ENCODE measurements around the gene A3GALT2.

Gene A3GALT2

DNA sequence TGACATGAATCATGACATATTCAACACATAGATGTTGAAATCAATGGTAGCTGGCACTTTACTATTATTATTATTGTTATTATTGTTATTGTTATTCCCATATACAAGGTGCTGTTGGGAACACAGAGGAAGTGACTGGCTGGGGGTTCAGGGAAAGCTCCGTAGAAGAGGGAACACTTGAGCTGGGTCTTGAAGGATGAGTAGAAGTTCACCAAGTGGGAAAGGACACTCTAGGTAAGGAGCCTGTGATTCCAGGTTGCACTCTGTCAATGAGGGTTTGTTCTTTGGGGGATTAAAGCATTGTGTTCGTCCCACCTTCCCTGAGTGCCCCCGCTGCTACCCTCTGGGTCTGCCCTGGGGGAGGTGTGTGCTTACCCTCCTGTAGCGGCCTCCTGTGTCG lies 50.5 kb downstream of the A3GALT2 start:
- H3K4me1 ChIP-seq (ENCODE audit: control insufficient read depth, insufficient read depth, low read length, poor library complexity, severe bottlenecking): peaks cover 32% of the 10 kb centered on the region
- 90 to 94% methylated on average over 5 of the region's 5 CpGs for whole genome bisulfite sequencing, 2 experiments (ENCODE audit: insufficient coverage in 2 of 2)
- peaks cover 42% of the 10 kb centered on the region for H3K36me3 ChIP-seq (ENCODE audit: control insufficient read depth, insufficient read depth, low read length)
- no peaks in the 10 kb centered on the region for H3K9me3 ChIP-seq (ENCODE audit: control insufficient read depth, low read length)
- no peak overlapping the region for H3K4me3 ChIP-seq (ENCODE audit: extremely low read depth, insufficient read depth, low read length, poor library complexity, severe bottlenecking)
- no peak overlapping the region for H3K27ac ChIP-seq (ENCODE audit: low read depth, low read length, severe bottlenecking)

DNA sequence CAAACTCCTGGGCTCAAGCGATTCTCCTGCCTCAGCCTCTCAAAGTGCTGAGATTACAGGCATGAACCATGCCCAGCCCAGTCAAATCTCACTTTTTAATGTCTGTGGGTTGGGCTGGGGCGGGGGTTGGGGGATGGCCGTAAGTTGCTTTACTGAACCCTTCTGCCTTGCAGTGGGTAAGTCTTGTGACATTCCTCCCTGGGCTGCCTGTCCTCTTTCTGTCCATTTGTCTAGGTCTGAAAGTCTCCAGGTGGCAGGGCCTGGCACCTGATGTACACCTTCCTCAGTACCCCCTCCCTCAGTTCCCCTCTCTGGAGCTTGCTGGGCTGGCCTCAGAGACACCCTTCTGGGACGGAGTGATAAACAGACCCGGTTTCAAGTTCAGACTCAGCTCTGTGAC lies 51.3 kb downstream of the A3GALT2 start:
- Histone ChIP-seq H3K36me3 (ENCODE audit: control insufficient read depth, insufficient read depth, low read length) (peaks cover 38% of the 10 kb centered on the region), H3K9me3 (ENCODE audit: control insufficient read depth, low read length) (no peaks in the 10 kb centered on the region), H3K4me1 (ENCODE audit: control insufficient read depth, insufficient read depth, low read length, poor library complexity, severe bottlenecking) (peaks cover 32% of the 10 kb centered on the region), H3K27ac (ENCODE audit: low read depth, low read length, severe bottlenecking) (no peak overlapping the region), H3K4me3 (ENCODE audit: extremely low read depth, insufficient read depth, low read length, poor library complexity, severe bottlenecking) (no peak overlapping the region)
- WGBS, 2 experiments (ENCODE audit: insufficient coverage in 2 of 2): 68 to 90% methylated on average over 3 to 4 of the region's 5 CpGs

DNA sequence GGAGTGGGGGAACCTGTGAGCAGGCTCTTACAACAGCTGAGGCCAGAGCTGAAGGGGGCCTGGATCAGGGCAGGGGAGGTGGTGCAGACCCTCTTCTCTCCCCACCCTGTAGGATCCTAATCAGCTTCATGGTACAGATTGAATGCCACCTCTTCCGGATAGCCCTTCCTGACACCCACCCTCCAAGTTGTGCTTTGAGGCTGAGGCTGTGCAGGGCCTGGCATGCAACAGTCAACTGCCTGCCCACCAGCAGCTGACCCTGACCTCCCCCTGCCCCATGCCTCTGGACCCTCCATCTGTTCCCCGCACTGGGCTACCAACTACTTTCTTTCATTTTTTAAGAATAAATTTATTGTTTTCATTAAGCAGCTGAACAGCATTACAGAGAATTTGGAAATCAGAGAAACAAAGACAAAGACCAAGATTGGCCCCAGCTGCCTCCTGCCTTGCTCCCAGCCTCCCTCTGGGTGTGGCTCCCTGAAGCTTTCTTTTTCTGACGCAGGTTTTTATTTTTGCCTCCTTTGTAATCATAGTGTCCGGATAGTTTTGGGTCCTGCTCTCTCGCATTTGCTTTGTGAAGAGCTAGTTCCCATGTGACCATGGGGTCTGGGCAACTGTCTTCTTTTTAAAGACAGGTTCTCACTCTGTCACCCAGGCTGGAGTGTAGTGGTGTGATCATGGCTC lies 51.8 kb downstream of the A3GALT2 start:
- Histone ChIP-seq H3K4me3 (ENCODE audit: extremely low read depth, insufficient read depth, low read length, poor library complexity, severe bottlenecking) (no peak overlapping the region), H3K27ac (ENCODE audit: low read depth, low read length, severe bottlenecking) (no peak overlapping the region), H3K4me1 (ENCODE audit: control insufficient read depth, insufficient read depth, low read length, poor library complexity, severe bottlenecking) (peaks cover 32% of the 10 kb centered on the region), H3K9me3 (ENCODE audit: control insufficient read depth, low read length) (no peaks in the 10 kb centered on the region), H3K36me3 (ENCODE audit: control insufficient read depth, insufficient read depth, low read length) (peaks cover 35% of the 10 kb centered on the region)
- 79 to 98% methylated on average over 3 to 4 of the region's 5 CpGs for WGBS, 2 experiments (ENCODE audit: insufficient coverage in 2 of 2)

DNA sequence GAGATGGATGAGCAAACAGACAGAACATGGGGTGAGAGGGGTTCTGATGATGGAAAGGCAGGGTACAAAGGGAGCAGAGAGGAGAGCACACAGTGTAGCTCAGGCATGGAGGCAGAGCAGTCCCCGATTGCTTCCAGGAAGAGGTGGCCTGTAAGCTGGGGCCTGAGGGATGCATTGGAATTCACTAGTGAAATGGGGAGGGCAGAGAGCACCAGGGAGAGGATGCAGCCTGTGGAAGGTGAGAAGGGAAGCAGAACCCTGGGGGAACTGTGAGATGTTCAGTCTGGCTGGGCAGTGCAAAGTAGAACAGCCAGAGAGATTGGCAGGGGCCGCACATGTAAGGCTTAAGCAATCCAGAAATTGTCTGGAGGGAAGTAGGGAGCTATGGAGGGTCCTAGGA lies 52.4 kb downstream of the A3GALT2 start:
- Histone ChIP-seq H3K27ac (ENCODE audit: low read depth, low read length, severe bottlenecking) (peak overlapping the region; percentile 25), H3K4me3 (ENCODE audit: extremely low read depth, insufficient read depth, low read length, poor library complexity, severe bottlenecking) (no peak overlapping the region), H3K9me3 (ENCODE audit: control insufficient read depth, low read length) (no peaks in the 10 kb centered on the region), H3K36me3 (ENCODE audit: control insufficient read depth, insufficient read depth, low read length) (peaks cover 29% of the 10 kb centered on the region), H3K4me1 (ENCODE audit: control insufficient read depth, insufficient read depth, low read length, poor library complexity, severe bottlenecking) (peaks cover 32% of the 10 kb centered on the region)
- 94 to 96% methylated on average over 2 of the region's 2 CpGs for WGBS, 2 experiments (ENCODE audit: insufficient coverage in 2 of 2)

DNA sequence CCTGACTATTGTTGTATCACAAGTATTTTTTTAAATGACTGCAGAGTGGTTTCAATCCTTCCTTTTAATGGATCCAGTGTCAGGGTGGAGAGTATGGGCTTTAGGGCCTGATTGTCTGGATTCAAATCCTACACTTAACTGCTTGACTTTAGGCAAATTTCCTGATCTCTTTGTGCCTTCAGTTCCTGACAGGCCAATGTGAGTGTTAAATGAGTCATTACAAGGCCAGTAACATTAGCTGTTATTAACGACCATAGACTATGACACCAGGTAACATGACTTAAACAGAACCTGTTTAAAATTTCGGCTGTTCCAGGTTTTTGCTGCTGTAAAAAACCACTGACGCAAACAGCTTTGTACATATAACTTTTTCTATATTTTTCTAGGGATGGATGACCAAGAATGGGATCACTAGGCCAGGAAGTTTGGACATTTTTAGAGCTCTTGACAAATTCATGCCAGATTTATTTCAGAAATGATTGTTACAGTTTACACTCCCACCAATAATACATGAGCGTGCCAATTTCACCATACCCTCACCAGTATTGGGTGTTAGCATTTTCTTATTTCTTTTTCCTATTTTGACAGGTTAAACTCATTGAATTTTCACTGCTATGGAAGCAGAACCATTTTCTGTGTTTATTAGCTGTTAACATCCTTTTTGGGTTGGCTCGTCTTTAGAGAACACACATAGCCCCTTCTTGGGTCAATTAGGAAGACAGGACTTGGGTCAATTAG lies 53.3 kb downstream of the A3GALT2 start:
- Histone ChIP-seq H3K4me1 (ENCODE audit: control insufficient read depth, insufficient read depth, low read length, poor library complexity, severe bottlenecking) (peaks cover 32% of the 10 kb centered on the region), H3K27ac (ENCODE audit: low read depth, low read length, severe bottlenecking) (peak overlapping the region; percentile 25), H3K9me3 (ENCODE audit: control insufficient read depth, low read length) (no peaks in the 10 kb centered on the region), H3K36me3 (ENCODE audit: control insufficient read depth, insufficient read depth, low read length) (peaks cover 25% of the 10 kb centered on the region), H3K4me3 (ENCODE audit: extremely low read depth, insufficient read depth, low read length, poor library complexity, severe bottlenecking) (no peak overlapping the region)
- 59 to 100% methylated on average over 2 of the region's 5 CpGs for WGBS, 2 experiments (ENCODE audit: insufficient coverage in 2 of 2)

DNA sequence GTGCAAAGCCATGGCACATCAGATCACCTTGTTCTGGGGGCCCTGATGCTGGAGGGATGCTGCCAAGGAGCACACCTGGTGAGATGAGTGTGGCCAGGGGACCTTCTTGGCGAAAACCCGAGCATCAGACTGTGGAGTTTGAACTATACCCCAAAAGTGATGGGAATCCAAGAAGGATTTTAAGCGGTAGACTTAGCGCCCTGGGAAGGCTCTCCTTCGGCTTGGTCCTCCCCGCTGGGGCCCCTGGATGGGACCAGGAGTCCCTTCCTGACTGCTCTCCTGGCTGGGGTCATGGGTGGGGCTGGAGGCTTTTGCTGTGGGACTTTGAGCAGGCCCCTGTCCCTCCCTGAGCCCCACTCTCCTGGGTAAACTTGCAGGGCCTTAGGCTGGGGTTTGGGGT lies 54.1 kb downstream of the A3GALT2 start:
- Histone ChIP-seq H3K4me3 (ENCODE audit: extremely low read depth, insufficient read depth, low read length, poor library complexity, severe bottlenecking) (no peak overlapping the region), H3K9me3 (ENCODE audit: control insufficient read depth, low read length) (no peaks in the 10 kb centered on the region), H3K4me1 (ENCODE audit: control insufficient read depth, insufficient read depth, low read length, poor library complexity, severe bottlenecking) (peaks cover 28% of the 10 kb centered on the region), H3K36me3 (ENCODE audit: control insufficient read depth, insufficient read depth, low read length) (peaks cover 25% of the 10 kb centered on the region), H3K27ac (ENCODE audit: low read depth, low read length, severe bottlenecking) (no peak overlapping the region)
- WGBS, 2 experiments (ENCODE audit: insufficient coverage in 2 of 2): 92 to 96% methylated on average over 4 to 5 of the region's 6 CpGs

DNA sequence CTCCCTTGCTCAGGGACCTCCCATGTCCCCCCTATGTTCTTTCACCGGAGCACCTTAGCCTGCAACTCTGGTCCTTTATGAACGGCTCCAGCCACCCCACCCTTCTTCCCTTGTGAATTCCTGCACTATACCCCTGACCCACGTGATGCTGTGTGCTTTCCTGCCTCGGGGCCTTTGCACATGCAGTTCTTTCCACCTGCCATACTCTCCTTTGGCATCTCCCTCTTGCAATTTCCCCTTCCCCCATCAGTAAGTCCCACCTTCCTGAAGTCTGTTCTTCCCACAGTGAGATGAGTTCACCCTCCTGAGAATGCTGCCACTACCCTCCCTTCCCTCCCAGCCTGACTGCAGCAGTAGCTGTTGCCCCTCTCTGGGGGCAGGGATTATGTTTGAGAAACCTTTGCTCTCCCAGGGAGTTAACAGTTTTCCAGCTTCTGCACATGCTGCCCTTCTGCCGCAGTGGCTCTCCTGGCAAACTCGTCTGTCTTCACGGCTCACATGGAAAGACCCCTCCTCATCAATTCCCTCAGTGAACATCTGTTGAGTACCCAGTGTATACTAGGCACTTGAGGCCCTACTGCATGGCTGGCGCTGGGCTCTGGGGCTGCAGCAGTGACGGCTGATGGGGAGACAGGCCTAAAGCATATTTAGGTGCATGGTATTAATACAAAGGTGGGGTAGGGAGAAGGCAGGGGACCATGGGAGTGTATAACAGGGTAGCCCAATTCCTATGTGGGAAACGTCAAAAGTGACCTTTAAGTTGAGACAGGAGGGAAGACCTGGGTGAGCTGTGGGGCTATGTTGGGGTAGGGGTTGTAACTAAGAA lies 54.9 kb downstream of the A3GALT2 start:
- Histone ChIP-seq H3K4me3 (ENCODE audit: extremely low read depth, insufficient read depth, low read length, poor library complexity, severe bottlenecking) (no peak overlapping the region), H3K9me3 (ENCODE audit: control insufficient read depth, low read length) (no peaks in the 10 kb centered on the region), H3K36me3 (ENCODE audit: control insufficient read depth, insufficient read depth, low read length) (peaks cover 25% of the 10 kb centered on the region), H3K4me1 (ENCODE audit: control insufficient read depth, insufficient read depth, low read length, poor library complexity, severe bottlenecking) (peaks cover 28% of the 10 kb centered on the region), H3K27ac (ENCODE audit: low read depth, low read length, severe bottlenecking) (no peak overlapping the region)
- WGBS, 2 experiments (ENCODE audit: insufficient coverage in 2 of 2): 94 to 96% methylated on average over 10 of the region's 10 CpGs

DNA sequence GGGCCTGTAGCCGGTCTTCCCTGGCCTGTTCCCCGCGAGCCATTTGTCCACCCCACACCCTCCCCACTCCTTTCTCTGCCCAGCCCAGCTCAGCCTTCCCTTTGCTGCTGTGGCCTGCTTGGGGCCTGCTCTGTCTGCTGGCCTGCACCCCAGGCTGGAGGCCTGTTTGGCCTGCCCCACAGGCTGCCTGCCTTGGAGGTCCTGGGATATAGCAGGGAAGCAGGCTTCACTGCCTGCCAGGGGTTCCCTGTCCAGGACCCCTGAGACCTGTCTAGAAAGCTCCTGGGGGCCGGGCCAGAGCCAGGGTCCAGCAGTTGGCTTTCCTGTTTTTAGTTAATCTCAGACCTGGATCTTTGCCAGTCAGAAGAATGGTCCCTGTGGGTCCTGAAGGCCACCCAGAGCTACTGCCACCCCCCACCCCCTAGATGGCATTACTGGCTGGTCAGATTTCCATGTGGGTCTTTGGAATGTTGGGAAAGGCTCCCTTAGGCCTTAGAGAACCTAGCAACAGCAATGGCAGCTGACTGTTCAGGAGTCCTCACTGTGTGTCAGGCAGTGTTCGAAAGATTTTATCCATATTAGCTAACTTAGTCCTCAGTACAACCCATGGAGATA lies 56.9 kb downstream of the A3GALT2 start:
- Histone ChIP-seq H3K9me3 (ENCODE audit: control insufficient read depth, low read length) (no peaks in the 10 kb centered on the region), H3K36me3 (ENCODE audit: control insufficient read depth, insufficient read depth, low read length) (peaks cover 21% of the 10 kb centered on the region), H3K4me3 (ENCODE audit: extremely low read depth, insufficient read depth, low read length, poor library complexity, severe bottlenecking) (no peak overlapping the region), H3K4me1 (ENCODE audit: control insufficient read depth, insufficient read depth, low read length, poor library complexity, severe bottlenecking) (peaks cover 31% of the 10 kb centered on the region), H3K27ac (ENCODE audit: low read depth, low read length, severe bottlenecking) (no peak overlapping the region)
- WGBS, 2 experiments (ENCODE audit: insufficient coverage in 2 of 2): 95 to 100% methylated on average over 1 to 3 of the region's 5 CpGs

DNA sequence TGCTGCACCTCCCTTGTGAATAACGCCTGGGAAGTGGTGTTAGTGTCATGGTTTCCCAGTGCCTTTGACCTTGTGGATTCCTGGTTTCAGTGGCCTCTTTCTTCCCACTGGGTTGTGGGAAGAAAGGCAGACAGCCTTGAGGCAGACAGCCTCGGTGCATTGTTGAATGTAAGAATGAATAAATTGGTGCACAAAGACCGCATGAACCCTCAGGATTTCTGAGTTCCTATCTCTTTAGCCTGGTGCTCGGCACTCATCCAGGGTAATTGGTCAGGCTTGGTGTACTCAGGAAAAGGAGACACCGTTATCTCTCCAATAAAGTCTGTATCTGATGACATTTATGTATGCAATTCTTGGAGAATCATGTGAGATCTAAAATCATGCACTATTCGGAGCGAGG lies 59.6 kb downstream of the A3GALT2 start:
- no peak overlapping the region for H3K4me3 ChIP-seq (ENCODE audit: extremely low read depth, insufficient read depth, low read length, poor library complexity, severe bottlenecking)
- H3K27ac ChIP-seq (ENCODE audit: low read depth, low read length, severe bottlenecking): no peak overlapping the region
- H3K9me3 ChIP-seq (ENCODE audit: control insufficient read depth, low read length): no peaks in the 10 kb centered on the region
- 90 to 94% methylated on average over 6 to 7 of the region's 7 CpGs for WGBS, 2 experiments (ENCODE audit: insufficient coverage in 2 of 2)
- peaks cover 26% of the 10 kb centered on the region for H3K4me1 ChIP-seq (ENCODE audit: control insufficient read depth, insufficient read depth, low read length, poor library complexity, severe bottlenecking)
- peaks cover 28% of the 10 kb centered on the region for H3K36me3 ChIP-seq (ENCODE audit: control insufficient read depth, insufficient read depth, low read length)

DNA sequence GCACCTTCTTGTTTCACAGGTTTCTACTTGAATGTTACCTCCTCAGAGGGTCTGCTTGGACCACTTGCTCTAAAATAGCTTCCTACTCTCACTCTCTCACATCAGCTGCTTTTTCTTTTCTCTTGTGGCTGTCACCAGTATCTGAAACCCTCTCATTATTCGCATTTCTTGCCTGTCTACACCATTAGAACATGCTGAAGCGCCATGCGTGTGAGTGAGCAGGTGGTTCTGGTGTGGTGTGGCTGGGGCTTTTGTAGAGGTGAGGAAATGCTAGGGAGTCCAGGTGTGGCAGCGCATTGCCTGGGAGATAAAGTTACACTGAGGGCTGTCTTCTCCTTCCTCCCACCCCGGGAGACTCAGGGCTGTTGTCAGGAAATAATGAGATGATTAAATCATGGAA lies 60.5 kb downstream of the A3GALT2 start:
- peaks cover 28% of the 10 kb centered on the region for H3K36me3 ChIP-seq (ENCODE audit: control insufficient read depth, insufficient read depth, low read length)
- 100% methylated on average over 1 of the region's 5 CpGs; no CpG with 5 or more reads in 1 of the 2 experiments for WGBS, 2 experiments (ENCODE audit: insufficient coverage in 2 of 2)
- no peak overlapping the region for H3K27ac ChIP-seq (ENCODE audit: low read depth, low read length, severe bottlenecking)
- no peaks in the 10 kb centered on the region for H3K9me3 ChIP-seq (ENCODE audit: control insufficient read depth, low read length)
- peaks cover 17% of the 10 kb centered on the region for H3K4me1 ChIP-seq (ENCODE audit: control insufficient read depth, insufficient read depth, low read length, poor library complexity, severe bottlenecking)
- H3K4me3 ChIP-seq (ENCODE audit: extremely low read depth, insufficient read depth, low read length, poor library complexity, severe bottlenecking): no peak overlapping the region
